Superior temporal gyrus (tissue), 1 donor: ENCODE data around the gene KLHL28.

Experiments
- DNase-seq: peaks from one replicate; pipeline ENCODE4 v3.0.0-alpha.2; 2016; ENCODE audit errors: extremely low spot score

KLHL28 gene

GRCh38 chr14:44961554-44962333 is at the start of gene KLHL28, which contains the start of gene TOGARAM1:
TSS of gene KLHL28 (minus strand) at chr14:44961947. CDS start at chr14:44945928, 16,019 bp downstream.
TSS of gene TOGARAM1 (plus strand) at chr14:44962190. CDS start at chr14:44962422, 232 bp downstream.
- DNase-seq: peak; percentile 100

- DNase-seq: no peak
Measured at GRCh38 chr14:45003924-45004323, 42.2 kb upstream of the KLHL28 start.

- DNase-seq: peak; percentile 49
Measured at GRCh38 chr14:44995770-44996294, 34.1 kb upstream of the KLHL28 start.

GRCh38 chr14:44995196-44995595 is 33.4 kb upstream of the KLHL28 start:
- DNase-seq: peak; percentile 88

- DNase-seq: no peak
Measured at GRCh38 chr14:44990533-44990932, 28.8 kb upstream of the KLHL28 start.

- DNase-seq: no peak
Measured at GRCh38 chr14:44989497-44990440, 28.0 kb upstream of the KLHL28 start.

- no peak for DNase-seq
Measured at GRCh38 chr14:44988694-44989093, 26.9 kb upstream of the KLHL28 start.

- no peak for DNase-seq
Measured at GRCh38 chr14:44982594-44982993, 20.8 kb upstream of the KLHL28 start.

- no peak for DNase-seq
Measured at GRCh38 chr14:44981198-44981597, 19.5 kb upstream of the KLHL28 start.

- no peak for DNase-seq
Measured at GRCh38 chr14:44979740-44980356, 18.1 kb upstream of the KLHL28 start.

GRCh38 chr14:44979273-44979672 is 17.5 kb upstream of the KLHL28 start:
- DNase-seq: no peak

- DNase-seq: no peak
Measured at GRCh38 chr14:44971459-44971858, 9.7 kb upstream of the KLHL28 start.

- no peak for DNase-seq
Measured at GRCh38 chr14:44970907-44971306, 9.2 kb upstream of the KLHL28 start.

GRCh38 chr14:44968714-44969113 is 7.0 kb upstream of the KLHL28 start:
- DNase-seq: no peak

- DNase-seq: no peak
Measured at GRCh38 chr14:44966601-44967336, 5.0 kb upstream of the KLHL28 start.

GRCh38 chr14:44963775-44964380 is 2.1 kb upstream of the KLHL28 start:
- DNase-seq: peak; percentile 41

GRCh38 chr14:44963044-44963528 is 1.3 kb upstream of the KLHL28 start:
- no peak for DNase-seq

GRCh38 chr14:44962334-44963043 is 742 bp upstream of the KLHL28 start:
- peak; percentile 54 for DNase-seq

GRCh38 chr14:44961151-44961553 is 595 bp downstream of the KLHL28 start:
- peak; percentile 51 for DNase-seq

- no peak for DNase-seq
Measured at GRCh38 chr14:44960646-44961045, 1.1 kb downstream of the KLHL28 start.
